Testis (tissue), 2 donors: ENCODE data around the gene GPATCH11.

ENCODE experiments used
- CTCF ChIP-seq, 3 experiments: fragments of 450-650 bp in 2 of 3; fragments of 200-600 bp in 1 of 3; sonication (generic) in 1 of 3; IDR thresholded peaks; one replicate each; pipeline ENCODE4 v1.5.1; 2016 to 2019; ENCODE audit warnings: antibody characterized with exemption in 3 of 3, mild to moderate bottlenecking in 2 of 3, moderate library complexity in 1 of 3
- POLR2A ChIP-seq: fragments of 450-650 bp; IDR thresholded peaks from one replicate; pipeline ENCODE4 v1.6.1; 2017; ENCODE audit warnings: antibody characterized with exemption, mild to moderate bottlenecking, moderate library complexity

GRCh38 chr2:37083873-37084794 is at the start of gene GPATCH11, which contains the start of gene HEATR5B:
- TF ChIP-seq CTCF (IDR thresholded peaks at IDR 0.05) (no peak), POLR2A (no peak)
